HepG2 (cell line): ENCODE results near the gene IRX5. TPM values are rescaled to one million over a fixed set of nuclear protein-coding genes. Genes with fewer than 3 reads are reported as not detected.

Source experiments
- ATAC-seq: fragments of 200-7000 bp; cut with Tn5 transposase; 3 replicates; pipeline ENCODE4 v1.9.1; 2020; ENCODE audit warnings: mild to moderate bottlenecking, moderate library complexity
- BruUV-seq: library from RNA; stranded (reverse); fragments of 400-500 nt; replicated peaks from 2 replicates; lab custom pipeline; 2021; lab: Mats Ljungman, UMichigan
- CTCF ChIA-PET: fragments of 300-600 bp; formaldehyde crosslinking; extraction: SDS; loops from one replicate; lab custom pipeline; 2021; ENCODE audit warnings: low total read pairs, inconsistent platforms, low intra/inter-chr PET ratio; lab: Yijun Ruan, JAX
- POLR2A ChIA-PET: fragments of 350-600 bp; sonication (Branson Sonifier 250); formaldehyde crosslinking; loops from one replicate; lab custom pipeline; 2020; ENCODE audit warnings: antibody characterized with exemption, inconsistent platforms; lab: Yijun Ruan, JAX
- DNase-seq: peaks from one replicate; pipeline ENCODE4 v3.0.0-alpha.2; 2015; ENCODE audit warnings: low spot score
- FAIRE-seq: peaks from 3 replicates; lab custom pipeline; 2011; peaks lifted over from hg19 to GRCh38; lab: Jason Lieb, UNC
- H2AFZ ChIP-seq: one replicate; pipeline ENCODE4 v1.6.1; 2011; ENCODE audit warnings: low read length, inconsistent platforms
- H3K27ac ChIP-seq: fragments of 300-600 bp; 3 replicates; pipeline ENCODE4 v1.8.0; 2011; ENCODE audit warnings: mixed run types, mild to moderate bottlenecking, mixed read lengths, low read length, inconsistent platforms; ENCODE audit not compliant: insufficient read depth; ENCODE audit errors: extremely low read length
- H3K27me3 ChIP-seq, 2 experiments: fragments of 200-600 bp in 1 of 2; 2 replicates in 1 of 2; 3 replicates in 1 of 2; pipeline versions ENCODE4 v1.6.0 to v1.8.0; 2011; ENCODE audit warnings: low read length in 2 of 2, mild to moderate bottlenecking in 2 of 2, moderate library complexity in 2 of 2, inconsistent platforms in 1 of 2; ENCODE audit not compliant: insufficient read depth in 2 of 2, control insufficient read depth in 1 of 2
- H3K36me3 ChIP-seq, 2 experiments: fragments of 200-600 bp in 1 of 2; replicated peaks in 1 of 2; 2 replicates in 1 of 2; 3 replicates in 1 of 2; pipeline versions ENCODE4 v1.5.1 to v1.8.0; 2011; ENCODE audit warnings: low read length in 2 of 2, inconsistent platforms in 1 of 2; ENCODE audit not compliant: insufficient read depth in 2 of 2, control insufficient read depth in 1 of 2
- H3K4me1 ChIP-seq: 2 replicates; pipeline ENCODE4 v1.5.1; 2012; ENCODE audit warnings: low read length, inconsistent platforms; ENCODE audit not compliant: insufficient read depth
- H3K4me2 ChIP-seq: 2 replicates; pipeline ENCODE4 v1.6.0; 2011; ENCODE audit warnings: low read depth, low read length, inconsistent platforms
- H3K4me3 ChIP-seq, 3 experiments: fragments of 200-600 bp in 1 of 3; sonication (generic), shearing (Covaris generic) in 1 of 3; replicated peaks in 1 of 3; 2 replicates each; pipeline ENCODE4 v1.5.1; 2011 to 2016; ENCODE audit warnings: low read length in 3 of 3, inconsistent platforms in 2 of 3, low read depth in 2 of 3, mild to moderate bottlenecking in 2 of 3, control low read depth in 1 of 3, mixed read lengths in 1 of 3; ENCODE audit not compliant: insufficient read depth in 1 of 3
- H3K79me2 ChIP-seq: one replicate; pipeline ENCODE4 v1.6.1; 2011; ENCODE audit warnings: low read length, inconsistent platforms; ENCODE audit not compliant: insufficient read depth
- H3K9ac ChIP-seq: 2 replicates; pipeline ENCODE4 v1.6.0; 2011; ENCODE audit warnings: mild to moderate bottlenecking, low read depth, low read length, inconsistent platforms; ENCODE audit not compliant: insufficient read depth
- H3K9me3 ChIP-seq: 2 replicates; pipeline ENCODE4 v1.5.1; 2012; ENCODE audit warnings: mild to moderate bottlenecking, low read length
- H4K20me1 ChIP-seq: 2 replicates; pipeline ENCODE4 v1.6.0; 2011; ENCODE audit warnings: inconsistent platforms, mild to moderate bottlenecking, low read length, moderate library complexity; ENCODE audit not compliant: insufficient read depth
- ASH2L ChIP-seq: fragments of 300-600, 200-600 bp; sonication (generic); IDR thresholded peaks from 2 replicates; pipeline ENCODE4 v1.7.0; 2017; ENCODE audit warnings: low read depth, mild to moderate bottlenecking, moderate library complexity, mixed read lengths, low read length; ENCODE audit not compliant: insufficient read length
- BHLHE40 ChIP-seq: IDR thresholded peaks from 2 replicates; pipeline ENCODE4 v1.6.1; 2011; ENCODE audit warnings: low read length, improper control_type of control experiment
- MIER2 ChIP-seq: IDR thresholded peaks from 2 replicates; pipeline ENCODE4 v1.6.1; 2016; ENCODE audit warnings: missing biosample characterization, missing genetic modification reagents
- NR2F2 ChIP-seq: IDR thresholded peaks from 2 replicates; pipeline ENCODE4 v1.6.1; 2012; ENCODE audit warnings: low read depth, inconsistent platforms, borderline replicate concordance
- NR3C1 ChIP-seq: sonication (generic); formaldehyde crosslinking; IDR thresholded peaks from 2 replicates; pipeline ENCODE4 v1.4.0; 2020; ENCODE audit warnings: missing genetic modification reagents
- PHF21A ChIP-seq: sonication (generic); formaldehyde crosslinking; IDR thresholded peaks from 2 replicates; pipeline ENCODE4 v1.5.0; 2020; ENCODE audit warnings: mild to moderate bottlenecking, missing genetic modification reagents
- PLRG1 ChIP-seq: fragments of 450-650 bp; conservative IDR thresholded peaks from 2 replicates; pipeline ENCODE4 v1.6.1; 2016
- SIN3B ChIP-seq: fragments of 150-350 bp; IDR thresholded peaks from 2 replicates; pipeline ENCODE4 v1.6.1; 2014; ENCODE audit warnings: low read length
- TP53 ChIP-seq: sonication (generic); formaldehyde crosslinking; conservative IDR thresholded peaks from 2 replicates; pipeline ENCODE4 v1.4.0; 2020; ENCODE audit warnings: missing genetic modification reagents
- WIZ ChIP-seq: sonication (generic); formaldehyde crosslinking; IDR thresholded peaks from 2 replicates; pipeline ENCODE4 v1.5.1; 2020; ENCODE audit warnings: mild to moderate bottlenecking, missing genetic modification reagents
- ZFP36 ChIP-seq: fragments of 150-350 bp; IDR thresholded peaks from 2 replicates; pipeline ENCODE4 v1.6.1; 2018; ENCODE audit warnings: borderline replicate concordance, low read length, low read depth; ENCODE audit not compliant: partially characterized antibody
- ZNF343 ChIP-seq: sonication (generic); formaldehyde crosslinking; IDR thresholded peaks from 2 replicates; pipeline ENCODE4 v1.4.0; 2020; ENCODE audit warnings: mild to moderate bottlenecking, missing genetic modification reagents
- ZNF468 ChIP-seq: sonication (generic); formaldehyde crosslinking; IDR thresholded peaks from 2 replicates; pipeline ENCODE4 v1.8.0; 2022; ENCODE audit warnings: mild to moderate bottlenecking, moderate library complexity, missing genetic modification reagents
- ZNF530 ChIP-seq: sonication (generic); formaldehyde crosslinking; IDR thresholded peaks from 2 replicates; pipeline ENCODE4 v1.5.0; 2020; ENCODE audit warnings: low read depth, mild to moderate bottlenecking, missing genetic modification reagents
- ZNF790 ChIP-seq: sonication (generic); formaldehyde crosslinking; IDR thresholded peaks from 2 replicates; pipeline ENCODE4 v1.8.0; 2022; ENCODE audit warnings: missing genetic modification reagents, mild to moderate bottlenecking, borderline replicate concordance
- ZSCAN20 ChIP-seq: sonication (generic); formaldehyde crosslinking; IDR thresholded peaks from 2 replicates; pipeline ENCODE4 v1.4.0; 2020; ENCODE audit warnings: missing genetic modification reagents, mild to moderate bottlenecking, borderline replicate concordance
- ZSCAN25 ChIP-seq: sonication (generic); formaldehyde crosslinking; IDR thresholded peaks from 2 replicates; pipeline ENCODE4 v1.8.0; 2022; ENCODE audit warnings: mild to moderate bottlenecking, missing genetic modification reagents
- WGBS: methylation state at CpG from one replicate; pipeline ENCODE4 v1.1.6; 2017; ENCODE audit warnings: low lambda C conversion rate; 5-methylcytosine and 5-hydroxymethylcytosine counted together
- in situ Hi-C: cut with HindIII; loops from 2 replicates; pipeline ENCODE4 v1.10.0; 2017; ENCODE audit warnings: low pct_unique_long_range_greater_than_20kb; ENCODE audit not compliant: extremely low pct_ligation_motif_present
- intact Hi-C: fragments of 100-400 bp; cut with micrococcal nuclease; formaldehyde crosslinking; loops from one replicate; pipeline ENCODE4 v1.10.0; 2022; ENCODE audit not compliant: unreplicated experiment
- polyA plus RNA-seq, 8 experiments: library from polyadenylated mRNA; depleted of rRNA in 3 of 8; stranded (reverse) in 7 of 8; unstranded in 1 of 8; fragments of >200 nt; fragmentation: Illumina TruSeq in 4 of 8; extraction: Trizol in 4 of 8; gene quantifications; 2 replicates each; pipeline versions ENCODE4 v1.2.1 to v1.2.3, GENCODE V29; 2011 to 2016; ENCODE audit warnings: low read depth in 4 of 8, missing spikeins in 1 of 8, mixed read lengths in 1 of 8; ENCODE audit not compliant: insufficient read depth in 1 of 8
- total RNA-seq, 5 experiments: library from RNA; depleted of rRNA; stranded (reverse); fragments of >200 nt; fragmentation: Illumina TruSeq; extraction: Trizol; gene quantifications; 2 replicates each; pipeline ENCODE4 v1.2.3, GENCODE V29; 2016; ENCODE audit warnings: low read depth in 1 of 5
- TF ChIP-seq, protein P1 (sequence below): sonication (generic); formaldehyde crosslinking; IDR thresholded peaks from 2 replicates; pipeline ENCODE4 v1.5.0; 2020; ENCODE audit warnings: mild to moderate bottlenecking, missing genetic modification reagents
- TF ChIP-seq, protein P2 (sequence below): sonication (generic); formaldehyde crosslinking; IDR thresholded peaks from 2 replicates; pipeline ENCODE4 v1.4.0; 2020; ENCODE audit warnings: missing genetic modification reagents

IRX5 gene
- total and polyA plus RNA-seq, 2 of the 13 experiments (the other 11 are each of a cell fraction or from before 2014, with no cell fraction given), result not detected

DNA sequence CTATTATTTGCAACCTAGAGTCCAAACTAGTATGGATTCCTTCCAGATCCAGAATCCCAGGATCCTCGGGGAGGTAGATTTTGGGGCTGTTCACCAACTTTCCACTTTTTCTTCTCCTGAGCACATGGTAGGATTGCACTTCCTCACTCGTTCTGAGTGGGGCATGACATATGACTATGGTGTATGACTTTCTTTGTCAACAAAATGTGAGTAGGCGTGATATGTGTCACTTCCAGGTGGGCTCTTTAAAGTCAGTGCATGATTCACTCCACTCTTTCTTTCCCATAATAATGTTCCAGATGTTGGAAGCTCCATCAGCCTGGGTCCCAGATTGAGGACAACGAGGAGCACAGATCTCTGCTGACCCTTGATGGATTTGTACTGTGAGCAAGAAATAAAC lies 21.5 kb downstream of the IRX5 start:
- no peak overlapping the region for H2AFZ ChIP-seq
- H3K4me3 ChIP-seq, result no peak overlapping the region
- ChIA-PET POLR2A (no interaction called here), CTCF (no interaction called here)
- H3K4me2 ChIP-seq, result no peak overlapping the region
- intact Hi-C loops (no loop called here), in situ Hi-C loops (no loop called here)
- H3K9me3 ChIP-seq, result no peaks in the 10 kb centered on the region
- WGBS, result 1% methylated on average over 4 of the region's 4 CpGs
- no peaks in the 10 kb centered on the region for H4K20me1 ChIP-seq
- H3K27me3 ChIP-seq, result peaks cover 0 to 9% of the 10 kb centered on the region in 2 experiments; a peak in 1 of 5 replicates
- TF ChIP-seq ZSCAN20 (CRISPR knock-in tag) (no peak), NR2F2 (no peak), ZSCAN25 (CRISPR knock-in tag) (no peak), ZNF343 (CRISPR knock-in tag) (no peak), SIN3B (no peak), ZNF790 (CRISPR knock-in tag) (no peak), PLRG1 (no peak), ZNF530 (CRISPR knock-in tag) (no peak), NR3C1 (CRISPR knock-in tag) (no peak), ASH2L (no peak), MIER2 (CRISPR knock-in tag) (no peak), BHLHE40 (no peak), PHF21A (CRISPR knock-in tag) (no peak), TP53 (no peak), ZFP36 (no peak), ZNF468 (CRISPR knock-in tag) (no peak), WIZ (no peak)
- TF ChIP-seq, protein P1, sequence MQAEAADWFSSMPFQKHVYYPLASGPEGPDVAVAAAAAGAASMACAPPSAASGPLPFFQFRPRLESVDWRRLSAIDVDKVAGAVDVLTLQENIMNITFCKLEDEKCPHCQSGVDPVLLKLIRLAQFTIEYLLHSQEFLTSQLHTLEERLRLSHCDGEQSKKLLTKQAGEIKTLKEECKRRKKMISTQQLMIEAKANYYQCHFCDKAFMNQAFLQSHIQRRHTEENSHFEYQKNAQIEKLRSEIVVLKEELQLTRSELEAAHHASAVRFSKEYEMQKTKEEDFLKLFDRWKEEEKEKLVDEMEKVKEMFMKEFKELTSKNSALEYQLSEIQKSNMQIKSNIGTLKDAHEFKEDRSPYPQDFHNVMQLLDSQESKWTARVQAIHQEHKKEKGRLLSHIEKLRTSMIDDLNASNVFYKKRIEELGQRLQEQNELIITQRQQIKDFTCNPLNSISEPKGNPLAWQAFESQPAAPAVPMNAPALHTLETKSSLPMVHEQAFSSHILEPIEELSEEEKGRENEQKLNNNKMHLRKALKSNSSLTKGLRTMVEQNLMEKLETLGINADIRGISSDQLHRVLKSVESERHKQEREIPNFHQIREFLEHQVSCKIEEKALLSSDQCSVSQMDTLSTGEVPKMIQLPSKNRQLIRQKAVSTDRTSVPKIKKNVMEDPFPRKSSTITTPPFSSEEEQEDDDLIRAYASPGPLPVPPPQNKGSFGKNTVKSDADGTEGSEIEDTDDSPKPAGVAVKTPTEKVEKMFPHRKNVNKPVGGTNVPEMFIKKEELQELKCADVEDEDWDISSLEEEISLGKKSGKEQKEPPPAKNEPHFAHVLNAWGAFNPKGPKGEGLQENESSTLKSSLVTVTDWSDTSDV, result no peak
- TF ChIP-seq, protein P2, sequence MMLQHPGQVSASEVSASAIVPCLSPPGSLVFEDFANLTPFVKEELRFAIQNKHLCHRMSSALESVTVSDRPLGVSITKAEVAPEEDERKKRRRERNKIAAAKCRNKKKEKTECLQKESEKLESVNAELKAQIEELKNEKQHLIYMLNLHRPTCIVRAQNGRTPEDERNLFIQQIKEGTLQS (CRISPR knock-in tag), result no peak
- H3K9ac ChIP-seq, result no peak overlapping the region
- BruUV-seq, result no TSS peak
- FAIRE-seq (no peak), ATAC-seq (no peak), DNase-seq (no peak)
- no peak overlapping the region for H3K27ac ChIP-seq
- H3K79me2 ChIP-seq, result no peaks in the 10 kb centered on the region
- H3K4me1 ChIP-seq, result no peaks in the 10 kb centered on the region
- no peaks in the 10 kb centered on the region for H3K36me3 ChIP-seq
